BJ (cell line): ENCODE measurements around the gene BBS2. TPM values are rescaled to one million over a fixed set of nuclear protein-coding genes. Genes with fewer than 3 reads are reported as not detected.

Experiments
- CTCF ChIA-PET: fragments of 350-600 bp; formaldehyde crosslinking; extraction: SDS; loops from one replicate; lab custom pipeline; 2021; ENCODE audit warnings: antibody characterized with exemption, inconsistent platforms; lab: Yijun Ruan, JAX
- POLR2A ChIA-PET: fragments of 300-600 bp; sonication (Branson Sonifier 250); formaldehyde crosslinking; extraction: SDS; loops from one replicate; lab custom pipeline; 2021; ENCODE audit warnings: antibody characterized with exemption; lab: Charles Lee
- DNase-seq: peaks from one replicate; pipeline ENCODE4 v3.0.0-alpha.2; 2011; ENCODE audit warnings: low read depth
- H3K27me3 ChIP-seq: 2 replicates; pipeline ENCODE4 v1.6.0; 2011; ENCODE audit warnings: low read length; ENCODE audit not compliant: control insufficient read depth, insufficient read depth
- H3K36me3 ChIP-seq: 2 replicates; pipeline ENCODE4 v1.5.1; 2011; ENCODE audit warnings: low read length; ENCODE audit not compliant: control insufficient read depth, insufficient read depth
- H3K4me3 ChIP-seq: 2 replicates; pipeline ENCODE4 v1.5.1; 2011; ENCODE audit warnings: low read depth, mild to moderate bottlenecking, control low read depth, low read length
- polyA plus RNA-seq: library from polyadenylated mRNA; depleted of rRNA; stranded (reverse); fragments of >200 nt; gene quantifications from 2 replicates; pipeline ENCODE4 v1.2.3, GENCODE V29; 2011
- TF ChIP-seq, protein P1 (sequence below): IDR thresholded peaks from 2 replicates; pipeline ENCODE4 v1.5.1; 2011; ENCODE audit warnings: low read depth, mild to moderate bottlenecking, control low read depth, inconsistent platforms, low read length, moderate library complexity; ENCODE audit not compliant: insufficient read depth

The BBS2 gene
- polyA plus RNA-seq, 1 experiment, result 33.8 TPM

DNA sequence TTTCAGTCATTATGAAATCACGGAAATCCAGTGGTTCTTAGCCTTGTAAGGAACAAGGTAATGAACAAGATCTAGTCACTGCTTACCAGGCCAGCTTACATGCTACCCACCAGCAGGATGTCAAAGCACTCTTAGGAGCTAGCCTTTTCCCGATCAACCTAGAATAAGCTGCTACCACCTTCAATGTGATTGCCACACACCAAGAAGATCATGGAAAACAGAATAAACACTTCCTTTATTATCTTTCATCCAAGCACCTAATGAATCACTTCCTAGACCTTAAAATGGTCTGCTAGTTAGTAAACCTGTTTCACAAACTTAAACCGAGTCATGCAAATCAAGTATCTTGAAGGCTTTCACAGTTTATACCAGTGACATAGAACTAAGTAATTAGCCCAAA lies 5.0 kb downstream of the BBS2 start:
- H3K27me3 ChIP-seq, result no peaks in the 10 kb centered on the region
- peaks cover 4% of the 10 kb centered on the region for H3K36me3 ChIP-seq
- no peak for DNase-seq
- H3K4me3 ChIP-seq, result no peak overlapping the region
- POLR2A ChIA-PET, result no interaction called here
- CTCF ChIA-PET, result interaction anchor here (0.7 to 3.1 kb wide), 8 partner anchors 15 to 191 kb away, joined by 3 to 25 read pairs (median 6); no protein-coding TSS in a partner anchor
- TF ChIP-seq, protein P1, sequence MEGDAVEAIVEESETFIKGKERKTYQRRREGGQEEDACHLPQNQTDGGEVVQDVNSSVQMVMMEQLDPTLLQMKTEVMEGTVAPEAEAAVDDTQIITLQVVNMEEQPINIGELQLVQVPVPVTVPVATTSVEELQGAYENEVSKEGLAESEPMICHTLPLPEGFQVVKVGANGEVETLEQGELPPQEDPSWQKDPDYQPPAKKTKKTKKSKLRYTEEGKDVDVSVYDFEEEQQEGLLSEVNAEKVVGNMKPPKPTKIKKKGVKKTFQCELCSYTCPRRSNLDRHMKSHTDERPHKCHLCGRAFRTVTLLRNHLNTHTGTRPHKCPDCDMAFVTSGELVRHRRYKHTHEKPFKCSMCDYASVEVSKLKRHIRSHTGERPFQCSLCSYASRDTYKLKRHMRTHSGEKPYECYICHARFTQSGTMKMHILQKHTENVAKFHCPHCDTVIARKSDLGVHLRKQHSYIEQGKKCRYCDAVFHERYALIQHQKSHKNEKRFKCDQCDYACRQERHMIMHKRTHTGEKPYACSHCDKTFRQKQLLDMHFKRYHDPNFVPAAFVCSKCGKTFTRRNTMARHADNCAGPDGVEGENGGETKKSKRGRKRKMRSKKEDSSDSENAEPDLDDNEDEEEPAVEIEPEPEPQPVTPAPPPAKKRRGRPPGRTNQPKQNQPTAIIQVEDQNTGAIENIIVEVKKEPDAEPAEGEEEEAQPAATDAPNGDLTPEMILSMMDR, result no peak

DNA sequence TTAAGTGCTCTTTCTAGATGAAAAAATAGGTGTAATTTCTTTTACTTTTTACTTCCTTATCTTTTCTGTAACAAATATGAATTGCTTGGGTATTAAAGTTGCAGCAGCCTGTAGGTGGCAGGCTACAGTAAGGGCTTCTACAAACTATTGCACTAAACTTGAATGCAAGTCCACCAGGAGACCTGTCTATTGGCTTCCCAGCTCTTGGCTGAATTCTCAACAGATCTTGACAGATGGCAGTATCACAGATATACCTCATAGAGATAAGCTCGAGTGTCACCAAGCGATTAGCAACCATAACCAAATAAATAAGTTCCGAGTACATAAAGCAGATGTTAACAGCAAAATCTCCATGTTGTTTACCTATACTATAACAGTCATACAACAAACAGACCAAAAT lies 5.9 kb downstream of the BBS2 start:
- peaks cover 6% of the 10 kb centered on the region for H3K36me3 ChIP-seq
- CTCF ChIA-PET, result interaction anchor here (0.6 to 3.1 kb wide), 19 partner anchors 9 to 203 kb away, joined by 3 to 25 read pairs (median 4); no protein-coding TSS in a partner anchor
- H3K27me3 ChIP-seq, result no peaks in the 10 kb centered on the region
- TF ChIP-seq, protein P1, result peak; percentile 75
- peak; percentile 15 for DNase-seq
- no peak overlapping the region for H3K4me3 ChIP-seq
- POLR2A ChIA-PET, result no interaction called here

DNA sequence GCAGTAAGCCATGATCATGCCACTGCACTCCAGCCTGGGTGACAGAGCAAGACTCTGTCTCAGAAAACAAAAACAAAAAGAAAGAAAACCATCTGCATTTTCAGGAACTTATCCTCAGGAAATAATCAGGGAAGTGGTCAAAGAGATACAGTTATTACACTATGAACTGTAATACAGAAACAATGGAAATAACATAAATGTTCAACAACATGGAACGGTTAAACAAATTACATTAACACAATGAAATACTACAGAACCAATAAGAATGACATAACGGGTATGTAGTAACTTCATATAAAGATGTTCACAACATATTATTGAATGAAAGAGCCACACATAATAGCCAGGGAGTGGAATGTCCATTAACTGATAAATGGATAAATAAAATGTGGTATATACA lies 6.7 kb downstream of the BBS2 start:
- TF ChIP-seq, protein P1, result no peak
- peaks cover 6% of the 10 kb centered on the region for H3K36me3 ChIP-seq
- no peaks in the 10 kb centered on the region for H3K27me3 ChIP-seq
- DNase-seq, result no peak
- ChIA-PET CTCF (interaction anchor here (0.9 to 3.1 kb wide), 9 partner anchors 8 to 189 kb away, joined by 3 to 25 read pairs (median 4); no protein-coding TSS in a partner anchor), POLR2A (no interaction called here)
- H3K4me3 ChIP-seq, result no peak overlapping the region

- POLR2A ChIA-PET, result no interaction called here
- no peaks in the 10 kb centered on the region for H3K27me3 ChIP-seq
- CTCF ChIA-PET, result interaction anchor here (3.1 kb wide), 1 partner anchor 190 kb away, joined by 23 read pairs; no protein-coding TSS in a partner anchor
Measured at GRCh38 chr16:56512025-56512424, 7.8 kb downstream of the BBS2 start.

DNA sequence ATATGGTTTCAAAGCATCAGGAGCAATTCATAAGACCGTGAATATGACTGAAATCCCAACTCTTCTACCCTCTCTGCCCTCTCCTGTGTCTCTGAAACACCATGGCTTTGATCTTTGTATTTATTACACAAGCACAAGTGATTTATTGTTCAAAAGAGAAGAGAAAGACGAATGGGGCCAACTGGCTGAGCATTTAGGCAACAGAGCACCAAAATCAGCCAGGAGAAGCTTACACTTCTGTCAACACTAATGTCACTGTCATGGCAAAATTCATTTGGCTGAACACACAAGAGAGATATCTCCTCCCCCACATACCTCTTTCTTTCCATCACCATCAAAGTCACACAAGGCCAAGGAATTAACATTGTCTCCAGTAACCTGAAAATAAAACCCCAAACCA lies 9.3 kb downstream of the BBS2 start:
- Histone ChIP-seq H3K36me3 (peaks cover 6% of the 10 kb centered on the region), H3K4me3 (no peak overlapping the region), H3K27me3 (no peaks in the 10 kb centered on the region)
- TF ChIP-seq, protein P1, result no peak
- no peak for DNase-seq
- CTCF ChIA-PET, result interaction anchor here (1.2 to 3.1 kb wide), 2 partner anchors 13 to 91 kb away, joined by 3 to 10 read pairs; no protein-coding TSS in a partner anchor
- POLR2A ChIA-PET, result no interaction called here

More at GRCh38 chr16:56512025-56512424, 7.8 kb downstream of the BBS2 start:
- Histone ChIP-seq H3K4me3 (no peak overlapping the region), H3K36me3 (peaks cover 6% of the 10 kb centered on the region)
- no peak for DNase-seq
- TF ChIP-seq, protein P1, result no peak
